GM12864 (cell line): Measurements from ENCODE around the gene PIF1.
"Not testable (repeated sequence)": the region's sequence is repeated elsewhere in the genome, so short reads cannot be mapped to it uniquely, and the experiment has no call there.

ENCODE experiments used
- DNase-seq: peaks from one replicate; pipeline ENCODE4 v3.0.0-alpha.2; 2011; ENCODE audit warnings: low read depth
- H3K4me3 ChIP-seq: 2 replicates; pipeline ENCODE4 v1.5.1; 2011; ENCODE audit warnings: mild to moderate bottlenecking, low read depth, low read length, control low read depth
- TF ChIP-seq, protein P1 (sequence below): IDR thresholded peaks from 2 replicates; pipeline ENCODE4 v1.5.1; 2011; ENCODE audit warnings: low read depth, mild to moderate bottlenecking, moderate library complexity, low read length, control low read depth, inconsistent platforms; ENCODE audit errors: missing control alignments

PIF1 gene

DNA sequence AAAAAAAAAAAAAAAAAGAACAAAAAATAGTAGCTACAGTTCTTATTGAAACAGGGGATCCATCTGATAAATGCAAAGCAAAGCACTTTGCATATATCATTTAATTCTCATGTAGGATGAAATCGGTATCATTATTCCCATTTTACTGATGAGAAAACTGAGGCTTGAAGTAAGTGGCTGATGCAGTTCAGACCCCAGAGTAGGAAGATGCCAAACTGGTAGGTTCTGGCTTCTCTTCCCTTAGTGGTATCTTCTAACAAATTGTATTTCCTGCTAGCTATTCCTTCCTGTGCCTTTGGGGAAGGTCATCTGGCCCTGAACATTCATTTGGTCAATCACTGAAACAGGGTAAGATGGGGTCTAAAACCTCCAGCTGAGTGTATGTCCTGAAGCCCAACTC is 21.9 kb downstream of the PIF1 start:
- no peak for DNase-seq
- TF ChIP-seq, protein P1, sequence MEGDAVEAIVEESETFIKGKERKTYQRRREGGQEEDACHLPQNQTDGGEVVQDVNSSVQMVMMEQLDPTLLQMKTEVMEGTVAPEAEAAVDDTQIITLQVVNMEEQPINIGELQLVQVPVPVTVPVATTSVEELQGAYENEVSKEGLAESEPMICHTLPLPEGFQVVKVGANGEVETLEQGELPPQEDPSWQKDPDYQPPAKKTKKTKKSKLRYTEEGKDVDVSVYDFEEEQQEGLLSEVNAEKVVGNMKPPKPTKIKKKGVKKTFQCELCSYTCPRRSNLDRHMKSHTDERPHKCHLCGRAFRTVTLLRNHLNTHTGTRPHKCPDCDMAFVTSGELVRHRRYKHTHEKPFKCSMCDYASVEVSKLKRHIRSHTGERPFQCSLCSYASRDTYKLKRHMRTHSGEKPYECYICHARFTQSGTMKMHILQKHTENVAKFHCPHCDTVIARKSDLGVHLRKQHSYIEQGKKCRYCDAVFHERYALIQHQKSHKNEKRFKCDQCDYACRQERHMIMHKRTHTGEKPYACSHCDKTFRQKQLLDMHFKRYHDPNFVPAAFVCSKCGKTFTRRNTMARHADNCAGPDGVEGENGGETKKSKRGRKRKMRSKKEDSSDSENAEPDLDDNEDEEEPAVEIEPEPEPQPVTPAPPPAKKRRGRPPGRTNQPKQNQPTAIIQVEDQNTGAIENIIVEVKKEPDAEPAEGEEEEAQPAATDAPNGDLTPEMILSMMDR, result no peak
- no peak overlapping the region for H3K4me3 ChIP-seq

DNA sequence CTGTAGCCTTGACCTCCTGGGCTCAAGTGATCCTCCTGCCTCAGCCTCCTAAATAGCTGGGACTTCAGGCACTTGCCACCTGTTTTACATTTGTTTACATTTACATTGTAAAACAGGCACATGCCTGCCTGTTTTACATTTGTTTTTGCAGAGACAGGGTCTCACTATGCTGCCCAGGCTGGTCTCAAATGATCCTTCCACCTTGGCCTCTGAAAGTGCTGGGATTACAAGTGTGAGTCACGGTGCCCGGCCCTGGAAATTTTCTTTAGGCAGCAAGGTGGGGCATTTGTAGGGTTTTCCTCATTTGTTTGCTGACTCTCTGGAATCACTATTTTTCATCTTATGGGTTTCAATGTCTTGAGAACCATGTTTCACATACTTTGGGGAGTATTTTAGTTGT is 25.0 kb downstream of the PIF1 start:
- H3K4me3 ChIP-seq, result no peak overlapping the region
- TF ChIP-seq, protein P1, result no peak
- no peak for DNase-seq

DNA sequence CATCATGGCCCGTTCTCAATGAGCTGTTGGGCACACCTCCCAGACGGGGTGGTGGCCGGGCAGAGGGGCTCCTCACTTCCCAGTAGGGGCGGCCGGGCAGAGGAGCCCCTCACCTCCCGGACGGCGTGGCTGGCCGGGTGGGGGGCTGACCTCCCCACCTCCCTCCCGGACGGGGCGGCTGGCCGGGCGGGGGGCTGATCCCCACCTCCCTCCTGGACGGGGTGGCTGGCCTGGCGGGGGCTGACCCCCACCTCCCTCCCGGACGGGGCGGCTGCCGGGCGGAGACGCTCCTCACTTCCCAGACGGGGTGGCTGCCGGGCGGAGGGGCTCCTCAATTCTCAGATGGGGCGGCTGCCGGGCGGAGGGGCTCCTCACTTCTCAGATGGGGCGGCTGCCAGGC is 26.5 kb downstream of the PIF1 start:
- not testable (repeated sequence) for DNase-seq, H3K4me3 ChIP-seq

DNA sequence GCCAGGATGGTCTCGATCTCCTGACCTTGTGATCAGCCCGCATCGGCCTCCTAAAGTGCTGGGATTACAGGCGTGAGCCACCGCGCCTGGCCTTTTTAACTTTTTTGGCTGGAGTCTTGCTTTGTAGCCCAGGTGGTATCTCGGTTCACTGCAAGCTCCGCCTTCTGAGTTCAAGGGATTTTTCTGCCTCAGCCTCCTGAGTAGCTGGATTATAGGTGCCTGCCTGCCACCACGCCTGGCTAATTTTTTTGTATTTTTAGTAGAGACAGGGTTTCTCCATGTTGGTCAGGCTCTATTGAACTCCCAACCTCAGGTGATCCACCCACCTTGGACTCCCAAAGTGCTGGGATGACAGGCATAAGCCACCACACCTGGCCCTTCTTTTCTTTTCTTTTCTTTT is 29.5 kb downstream of the PIF1 start:
- DNase-seq, H3K4me3 ChIP-seq: not testable (repeated sequence)

DNA sequence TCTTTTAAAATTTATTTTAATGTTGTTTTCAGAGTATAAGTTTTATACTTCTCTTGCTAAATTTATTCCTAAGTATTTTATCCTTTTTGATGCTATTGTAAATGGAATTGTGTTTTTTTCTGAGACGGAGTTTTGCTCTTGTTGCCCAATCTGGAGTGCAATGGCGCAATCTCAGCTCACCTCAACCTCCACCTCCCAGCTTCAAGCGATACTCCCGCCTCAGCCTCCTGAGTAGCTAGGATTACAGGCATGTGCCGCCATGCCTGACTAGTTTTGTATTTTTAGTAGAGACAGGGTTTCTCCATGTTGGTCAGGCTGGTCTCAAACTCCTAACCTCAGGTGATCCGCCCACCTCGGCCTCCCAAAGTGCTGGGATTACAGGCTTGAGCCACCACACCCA is 30.1 kb downstream of the PIF1 start:
- not testable (repeated sequence) for DNase-seq, H3K4me3 ChIP-seq

DNA sequence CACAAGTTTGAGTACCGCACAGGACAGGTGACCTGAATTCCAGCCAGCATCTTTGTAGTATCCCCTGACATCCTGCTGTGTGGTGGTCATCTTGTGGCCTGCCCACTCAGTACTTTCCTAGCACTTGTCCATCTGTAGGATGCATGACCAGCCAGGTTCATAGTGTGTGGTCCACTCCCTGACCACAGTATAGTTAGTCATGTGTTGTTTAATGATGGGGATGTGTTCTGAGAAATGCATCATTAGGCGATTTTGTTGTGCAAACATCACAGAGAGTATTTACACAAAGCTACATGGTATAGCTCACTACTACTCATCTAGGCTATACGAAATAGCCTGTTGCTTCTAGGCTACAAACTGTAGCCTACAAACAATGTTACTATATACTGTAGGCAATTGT is 33.2 kb downstream of the PIF1 start:
- H3K4me3 ChIP-seq, result no peak overlapping the region

DNA sequence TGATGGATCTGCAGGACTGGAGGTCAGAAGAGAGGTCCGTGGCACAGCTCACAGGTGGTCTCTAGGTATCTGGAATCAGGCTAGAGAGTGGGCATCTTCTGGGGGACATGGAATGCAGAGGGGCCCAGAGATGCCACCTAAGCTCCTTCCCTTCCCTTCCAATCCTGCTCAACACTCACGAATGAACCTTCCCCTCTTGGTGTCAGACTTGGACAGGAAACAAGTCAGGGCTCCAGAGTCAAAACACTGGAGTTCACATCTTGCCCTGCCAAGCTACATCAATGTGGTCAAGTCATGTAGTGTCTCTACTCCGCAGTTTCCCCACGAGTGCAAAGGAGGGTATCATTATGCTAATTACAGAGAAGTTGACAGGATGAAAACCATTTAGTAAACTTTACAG is 34.0 kb downstream of the PIF1 start:
- TF ChIP-seq, protein P1, result no peak
- H3K4me3 ChIP-seq, result no peak overlapping the region
- no peak for DNase-seq

More for the DNA sequence above, 33.2 kb downstream of the PIF1 start:
- TF ChIP-seq, protein P1, result no peak
- no peak for DNase-seq

DNA sequence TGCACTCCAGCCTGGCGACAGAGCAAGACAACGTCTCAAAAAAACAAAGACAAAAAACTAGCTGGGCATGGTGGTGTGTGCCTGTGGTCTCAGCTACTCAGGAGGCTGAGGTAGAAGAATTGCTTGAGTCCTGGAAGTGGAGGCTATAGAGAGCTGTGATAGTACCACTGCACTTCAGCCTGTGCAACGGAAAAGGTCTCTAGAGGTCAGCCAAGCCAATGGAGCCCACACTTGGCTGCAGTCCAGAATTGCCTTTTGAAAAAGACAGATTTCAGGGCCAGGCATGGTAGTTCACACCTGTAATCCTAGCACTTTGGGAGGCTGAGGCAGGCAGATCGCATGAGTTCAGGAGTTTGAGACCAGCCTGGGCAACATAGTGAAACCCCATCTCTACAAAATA is 41.7 kb downstream of the PIF1 start:
- TF ChIP-seq, protein P1, result no peak
- DNase-seq, result no peak
- no peak overlapping the region for H3K4me3 ChIP-seq

DNA sequence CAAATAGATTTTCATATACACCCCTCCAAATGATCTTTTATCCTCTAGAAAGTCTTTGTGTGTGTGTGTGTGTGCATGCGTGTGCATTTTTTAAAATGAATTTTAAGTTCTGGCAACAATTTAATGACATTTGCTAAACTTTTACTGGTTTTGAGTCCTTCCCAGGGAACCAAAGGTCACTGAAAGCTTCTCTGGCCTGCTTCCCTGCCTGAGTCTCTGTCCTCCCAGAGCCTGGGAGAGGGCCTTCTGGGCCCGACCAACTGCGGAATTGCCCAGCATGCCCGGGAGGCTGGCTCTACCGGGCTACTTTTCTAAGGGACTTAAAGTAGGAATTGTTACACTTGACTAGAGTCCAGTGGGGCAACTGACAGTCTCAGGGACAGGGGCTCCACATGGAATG is 42.7 kb downstream of the PIF1 start:
- TF ChIP-seq, protein P1, result no peak
- H3K4me3 ChIP-seq, result no peak overlapping the region
- DNase-seq, result no peak
